GM12801 (cell line): ENCODE results near the gene TNRC6B.

Source experiments
- TF ChIP-seq, protein P1 (sequence below): IDR thresholded peaks from one replicate; pipeline ENCODE4 v1.5.1; 2011; ENCODE audit warnings: control low read depth; ENCODE audit not compliant: insufficient read length; ENCODE audit errors: extremely low read depth

The TNRC6B gene

DNA sequence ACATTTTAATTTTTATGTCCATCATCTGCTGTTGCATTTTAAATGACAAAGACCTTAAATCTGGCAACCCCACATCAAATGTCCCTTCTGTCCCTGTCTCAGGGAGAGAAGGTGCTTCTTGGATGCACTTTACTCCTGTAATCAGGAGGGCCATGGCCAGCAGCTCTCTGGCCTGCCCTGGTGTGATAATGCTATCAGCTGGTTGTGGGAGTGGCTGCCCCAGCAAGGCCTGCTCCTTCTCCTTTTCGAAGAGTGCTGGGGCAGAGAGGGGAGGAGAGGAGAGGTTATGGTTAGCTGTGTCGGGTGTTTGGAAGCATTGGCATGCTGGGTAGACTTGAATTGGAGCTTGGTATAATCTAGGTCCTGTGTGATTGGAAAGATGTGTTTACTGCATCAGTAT is 12.8 kb downstream of the TNRC6B start:
- TF ChIP-seq, protein P1, sequence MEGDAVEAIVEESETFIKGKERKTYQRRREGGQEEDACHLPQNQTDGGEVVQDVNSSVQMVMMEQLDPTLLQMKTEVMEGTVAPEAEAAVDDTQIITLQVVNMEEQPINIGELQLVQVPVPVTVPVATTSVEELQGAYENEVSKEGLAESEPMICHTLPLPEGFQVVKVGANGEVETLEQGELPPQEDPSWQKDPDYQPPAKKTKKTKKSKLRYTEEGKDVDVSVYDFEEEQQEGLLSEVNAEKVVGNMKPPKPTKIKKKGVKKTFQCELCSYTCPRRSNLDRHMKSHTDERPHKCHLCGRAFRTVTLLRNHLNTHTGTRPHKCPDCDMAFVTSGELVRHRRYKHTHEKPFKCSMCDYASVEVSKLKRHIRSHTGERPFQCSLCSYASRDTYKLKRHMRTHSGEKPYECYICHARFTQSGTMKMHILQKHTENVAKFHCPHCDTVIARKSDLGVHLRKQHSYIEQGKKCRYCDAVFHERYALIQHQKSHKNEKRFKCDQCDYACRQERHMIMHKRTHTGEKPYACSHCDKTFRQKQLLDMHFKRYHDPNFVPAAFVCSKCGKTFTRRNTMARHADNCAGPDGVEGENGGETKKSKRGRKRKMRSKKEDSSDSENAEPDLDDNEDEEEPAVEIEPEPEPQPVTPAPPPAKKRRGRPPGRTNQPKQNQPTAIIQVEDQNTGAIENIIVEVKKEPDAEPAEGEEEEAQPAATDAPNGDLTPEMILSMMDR = no peak

DNA sequence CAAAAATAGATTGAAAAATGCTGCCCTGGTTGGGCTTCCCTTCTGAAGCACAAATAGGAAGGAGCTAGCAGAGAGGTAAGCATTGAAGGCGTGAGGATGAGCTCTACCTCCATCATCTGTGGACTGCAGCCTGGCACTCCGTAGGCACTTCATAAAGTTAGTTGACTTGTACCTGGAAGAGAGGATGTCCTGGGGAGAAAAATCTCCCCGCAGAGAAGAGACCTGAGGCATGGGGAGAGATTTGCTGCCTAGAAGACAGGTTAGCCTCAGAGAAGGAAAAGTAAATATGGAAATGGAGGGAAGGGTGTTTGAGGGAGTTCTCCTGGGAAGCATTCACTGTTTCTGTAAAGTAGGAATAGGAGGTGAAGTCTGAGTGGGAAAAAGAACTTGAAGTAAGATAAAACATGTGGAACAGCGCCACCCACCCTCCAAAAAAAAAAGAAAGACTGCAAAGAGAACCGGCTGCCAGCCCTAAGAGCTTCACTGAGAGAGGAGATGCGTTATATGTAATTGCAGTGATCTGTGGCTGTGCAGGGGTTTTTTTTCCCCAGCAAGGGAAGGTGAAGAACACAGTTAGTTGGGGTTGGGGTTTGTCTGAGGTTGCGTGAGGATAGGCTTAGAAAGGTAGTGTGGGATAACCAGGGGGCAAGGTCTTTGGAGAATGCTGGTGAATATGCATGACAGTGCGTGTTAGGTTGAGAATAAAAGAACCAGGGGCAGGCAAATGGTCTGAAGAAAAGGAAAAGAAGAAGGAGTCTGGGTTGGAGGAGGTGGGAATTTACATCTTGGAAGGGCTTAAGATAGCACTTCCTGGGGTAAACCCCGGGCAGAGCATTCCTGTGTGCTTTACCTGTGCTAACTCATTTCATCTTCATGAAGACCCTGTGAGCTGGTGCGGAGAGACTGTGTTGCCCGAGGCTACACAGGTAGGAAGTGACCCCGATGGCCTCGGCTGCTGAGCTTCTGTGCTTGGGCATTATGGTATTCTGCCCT is 16.0 kb downstream of the TNRC6B start:
- TF ChIP-seq, protein P1 = no peak

DNA sequence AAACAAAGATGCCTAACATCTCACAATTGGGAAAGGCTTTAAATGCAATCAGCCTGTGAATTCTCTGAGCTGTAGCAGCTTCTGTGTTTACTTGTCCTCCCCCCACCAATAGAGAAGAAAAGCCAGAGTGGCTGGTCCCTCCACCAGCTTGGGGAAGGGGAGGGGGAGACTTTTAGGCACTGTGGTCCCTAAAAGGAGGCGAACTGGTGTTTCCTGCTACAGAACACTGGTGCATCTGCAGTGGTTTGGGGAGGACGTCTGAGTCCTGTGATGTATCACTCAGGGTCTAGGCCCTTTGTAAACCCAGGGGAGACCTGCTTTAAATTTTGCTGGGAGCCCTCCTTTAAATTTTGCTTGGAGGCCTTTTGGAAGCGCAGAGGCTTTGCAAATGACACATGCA is 16.9 kb downstream of the TNRC6B start:
- TF ChIP-seq, protein P1 = no peak

DNA sequence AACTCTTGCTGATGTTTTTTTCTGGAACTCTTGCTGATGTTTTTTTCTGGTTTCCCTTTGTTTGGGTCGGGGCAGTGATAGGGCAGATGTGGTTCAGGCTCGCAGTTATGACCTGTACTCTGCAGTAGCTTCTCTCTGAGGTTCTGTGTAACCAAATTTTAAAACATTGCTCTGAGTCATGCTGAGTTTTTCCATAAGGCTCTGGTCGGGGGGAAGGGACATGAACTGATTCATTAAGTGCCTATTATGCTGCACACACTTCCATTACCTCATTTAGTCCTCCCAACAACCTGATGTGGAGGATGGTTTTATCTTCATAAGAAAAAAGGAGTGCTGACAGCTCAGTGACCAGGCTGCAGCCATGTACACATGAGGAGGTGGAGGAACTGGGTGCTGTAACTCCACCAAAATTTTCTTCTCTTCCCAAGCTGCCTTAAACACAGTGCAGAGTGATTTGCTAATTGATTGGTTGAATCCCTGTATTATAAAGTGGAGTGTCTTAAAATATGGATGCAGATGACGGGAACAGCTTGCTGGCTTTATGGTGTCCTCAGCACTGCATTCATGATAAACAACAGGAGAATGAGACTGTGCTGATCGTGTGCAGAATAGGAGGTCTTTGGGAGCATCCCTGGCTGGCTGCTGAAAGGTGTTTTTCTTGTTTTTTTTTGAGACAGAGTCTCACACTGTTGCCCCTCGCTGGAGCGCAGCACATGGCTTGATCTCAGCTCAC is 19.1 kb downstream of the TNRC6B start:
- TF ChIP-seq, protein P1 = no peak

DNA sequence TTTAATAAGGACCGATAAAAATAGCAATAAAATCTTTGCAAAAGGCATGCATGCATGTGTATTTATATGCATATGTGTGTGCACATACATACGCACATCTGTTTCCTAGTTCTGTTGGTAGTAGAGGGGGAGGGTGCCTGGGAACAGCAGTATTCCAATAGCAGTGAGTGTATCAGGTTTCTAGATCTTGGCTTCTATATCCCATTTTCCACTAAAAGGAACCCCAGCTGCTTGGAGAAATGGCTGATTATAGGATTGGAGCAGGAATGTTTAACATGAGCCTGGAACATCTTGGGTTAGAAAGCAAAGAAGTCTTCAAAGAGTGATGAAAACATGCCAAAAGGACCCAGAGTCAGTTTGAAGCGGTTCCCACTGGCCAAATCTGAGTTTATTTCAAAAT is 21.0 kb downstream of the TNRC6B start:
- TF ChIP-seq, protein P1 = no peak

DNA sequence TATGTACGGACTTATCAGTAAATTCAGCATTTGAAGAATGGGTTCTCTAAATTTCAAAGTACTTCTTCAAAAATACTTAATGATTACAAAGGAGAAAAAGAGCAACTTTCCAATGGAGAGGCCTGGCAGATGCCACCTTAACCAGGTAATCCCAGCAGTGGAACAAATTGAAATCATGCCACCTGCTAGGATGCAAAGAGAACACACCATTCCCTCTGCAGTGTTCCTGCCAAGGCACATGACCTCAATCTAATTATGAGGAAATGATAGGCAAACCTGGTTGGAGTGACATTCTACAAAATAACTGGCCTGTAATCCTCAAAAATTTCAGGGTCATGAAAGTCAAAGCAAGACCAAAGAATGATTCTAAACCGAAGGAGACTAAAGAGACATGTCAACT is 21.5 kb downstream of the TNRC6B start:
- TF ChIP-seq, protein P1 = no peak

DNA sequence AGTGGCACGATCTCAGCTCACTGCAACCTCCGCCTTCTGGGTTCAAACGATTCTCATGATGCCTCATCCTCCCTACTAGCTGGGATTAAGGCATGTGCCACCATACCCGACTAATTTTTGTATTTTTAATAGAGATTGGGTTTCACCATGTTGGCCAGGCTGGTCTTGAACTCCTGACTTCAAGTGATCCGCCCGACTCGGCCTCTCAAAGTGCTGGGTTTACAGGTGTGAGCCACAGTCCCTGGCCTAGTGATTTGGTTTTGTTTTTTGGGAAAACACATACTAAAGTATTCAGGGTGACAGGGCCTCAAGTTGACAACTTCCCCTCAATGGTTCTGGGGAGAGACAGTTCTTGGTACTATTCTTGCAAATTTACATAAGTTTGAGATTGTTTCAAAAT is 22.1 kb downstream of the TNRC6B start:
- TF ChIP-seq, protein P1 = no peak
